SK-N-SH treated with all-trans-retinoic acid at 6 μM for 48 hours (cell line): ENCODE data around the gene RUNDC1.

ENCODE experiments used
- ATAC-seq: fragments of 200-7000 bp; cut with Tn5 transposase; 3 replicates; pipeline ENCODE4 v1.9.1; 2020; ENCODE audit warnings: mild to moderate bottlenecking, moderate library complexity
- ARNTL ChIP-seq: fragments of 450-650 bp; formaldehyde crosslinking; IDR thresholded peaks from 2 replicates; pipeline ENCODE4 v1.5.0; 2020; ENCODE audit warnings: low read depth, mild to moderate bottlenecking, moderate library complexity, borderline replicate concordance
- BACH2 ChIP-seq: fragments of 250-450 bp; sonication (Bioruptor Pico); IDR thresholded peaks from 2 replicates; pipeline ENCODE4 v1.9.0; 2021; ENCODE audit warnings: mild to moderate bottlenecking, borderline replicate concordance
- ESRRG ChIP-seq: fragments of 250-450 bp; sonication (Bioruptor Pico); IDR thresholded peaks from 2 replicates; pipeline ENCODE4 v1.6.1; 2021; ENCODE audit warnings: mild to moderate bottlenecking
- ISL1 ChIP-seq: fragments of 250-450 bp; sonication (Bioruptor Pico); IDR thresholded peaks from 2 replicates; pipeline ENCODE4 v2.1.2; 2022; ENCODE audit warnings: mild to moderate bottlenecking, moderate library complexity
- PPARA ChIP-seq: fragments of 250-450 bp; sonication (Bioruptor Pico); IDR thresholded peaks from 2 replicates; pipeline ENCODE4 v1.5.0; 2020; ENCODE audit warnings: mild to moderate bottlenecking, borderline replicate concordance
- RARB ChIP-seq: fragments of 250-450 bp; sonication (Bioruptor Pico); IDR thresholded peaks from 2 replicates; pipeline ENCODE4 v1.8.0; 2021; ENCODE audit warnings: mild to moderate bottlenecking, moderate library complexity
- SNAI2 ChIP-seq: fragments of 250-450 bp; sonication (Bioruptor Pico); IDR thresholded peaks from 2 replicates; pipeline ENCODE4 v1.5.0; 2020; ENCODE audit warnings: mild to moderate bottlenecking, moderate library complexity
- TCF4 ChIP-seq: fragments of 250-450 bp; sonication (Bioruptor Pico); IDR thresholded peaks from 2 replicates; pipeline ENCODE4 v1.8.0; 2021; ENCODE audit warnings: mild to moderate bottlenecking, moderate library complexity, borderline replicate concordance
- TOX ChIP-seq: fragments of 250-450 bp; sonication (Bioruptor Pico); IDR thresholded peaks from 2 replicates; pipeline ENCODE4 v1.8.0; 2021; ENCODE audit warnings: mild to moderate bottlenecking, moderate library complexity, borderline replicate concordance
- ZC3H10 ChIP-seq: fragments of 250-450 bp; sonication (Bioruptor Pico); IDR thresholded peaks from 2 replicates; pipeline ENCODE4 v1.5.1; 2021; ENCODE audit warnings: mild to moderate bottlenecking, moderate library complexity
- ZFP3 ChIP-seq: fragments of 250-450 bp; sonication (Bioruptor Pico); IDR thresholded peaks from 2 replicates; pipeline ENCODE4 v1.5.0; 2020; ENCODE audit warnings: mild to moderate bottlenecking, moderate library complexity
- ZFP30 ChIP-seq: fragments of 450-650 bp; formaldehyde crosslinking; IDR thresholded peaks from 2 replicates; pipeline ENCODE4 v1.5.0; 2022; ENCODE audit warnings: mild to moderate bottlenecking, moderate library complexity
- ZNF565 ChIP-seq: fragments of 450-650 bp; formaldehyde crosslinking; conservative IDR thresholded peaks from 2 replicates; pipeline ENCODE4 v1.5.0; 2020; ENCODE audit warnings: low read depth, mild to moderate bottlenecking, moderate library complexity
- ZNF70 ChIP-seq: fragments of 450-650 bp; formaldehyde crosslinking; IDR thresholded peaks from 2 replicates; pipeline ENCODE4 v1.5.0; 2020; ENCODE audit warnings: mild to moderate bottlenecking, moderate library complexity
- ZNF8 ChIP-seq: fragments of 450-650 bp; formaldehyde crosslinking; IDR thresholded peaks from 2 replicates; pipeline ENCODE4 v1.5.0; 2020; ENCODE audit warnings: mild to moderate bottlenecking, moderate library complexity
- TF ChIP-seq, protein P1 (sequence below): fragments of 250-450 bp; sonication (Bioruptor Pico); IDR thresholded peaks from 2 replicates; pipeline ENCODE4 v1.5.0; 2020; ENCODE audit warnings: mild to moderate bottlenecking, moderate library complexity
- TF ChIP-seq, protein P2 (sequence below): fragments of 250-450 bp; sonication (Bioruptor Pico); IDR thresholded peaks from 2 replicates; pipeline ENCODE4 v1.8.0; 2021; ENCODE audit warnings: low read depth, mild to moderate bottlenecking, moderate library complexity, borderline replicate concordance
- TF ChIP-seq, protein P3 (sequence below): fragments of 250-450 bp; sonication (Bioruptor Pico); IDR thresholded peaks from 2 replicates; pipeline ENCODE4 v1.5.1; 2021; ENCODE audit warnings: mild to moderate bottlenecking, moderate library complexity
- TF ChIP-seq, protein P4 (sequence below): fragments of 250-450 bp; sonication (Bioruptor Pico); IDR thresholded peaks from 2 replicates; pipeline ENCODE4 v1.8.0; 2020; ENCODE audit warnings: mild to moderate bottlenecking, moderate library complexity, borderline replicate concordance

Gene RUNDC1

DNA sequence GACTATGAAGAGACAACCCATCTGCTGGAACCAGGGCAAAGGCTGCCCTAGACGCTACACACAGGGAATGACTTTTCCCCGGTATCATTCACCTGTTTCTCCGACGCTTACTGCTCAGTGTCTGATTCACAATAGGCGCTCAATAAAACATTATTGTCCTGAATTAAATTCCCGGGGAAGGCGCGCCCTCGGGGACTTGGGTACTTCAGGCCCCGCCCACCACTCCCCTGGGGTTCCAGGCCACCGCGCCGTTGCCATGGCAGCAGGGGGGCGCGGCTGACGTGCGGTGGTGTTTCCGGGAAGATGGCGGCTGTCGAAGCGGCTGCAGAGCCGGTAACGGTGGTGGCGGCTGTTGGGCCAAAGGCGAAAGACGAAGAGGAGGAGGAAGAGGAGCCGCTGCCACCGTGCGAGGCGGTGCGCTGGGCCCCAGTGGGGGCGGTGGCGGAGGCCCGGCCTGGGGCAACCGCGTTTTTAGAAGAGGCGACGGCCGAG is at the start of gene RUNDC1:
Gene RUNDC1 (plus strand): TSS at position 292 of the 492 bp plus-strand sequence. CDS start 12 bp downstream, at position 304.
- TF ChIP-seq PPARA (no peak), ARNTL (CRISPR knock-in tag) (no peak), ZNF70 (CRISPR knock-in tag) (no peak), SNAI2 (no peak), TCF4 (CRISPR knock-in tag) (no peak), ISL1 (CRISPR knock-in tag) (no peak), BACH2 (CRISPR knock-in tag) (no peak), ZNF8 (CRISPR knock-in tag) (no peak), TOX (CRISPR knock-in tag) (no peak), ZFP30 (CRISPR knock-in tag) (no peak), ZFP3 (CRISPR knock-in tag) (no peak), ZC3H10 (CRISPR knock-in tag) (no peak), ESRRG (CRISPR knock-in tag) (no peak), RARB (CRISPR knock-in tag) (no peak)
- TF ChIP-seq, protein P1, sequence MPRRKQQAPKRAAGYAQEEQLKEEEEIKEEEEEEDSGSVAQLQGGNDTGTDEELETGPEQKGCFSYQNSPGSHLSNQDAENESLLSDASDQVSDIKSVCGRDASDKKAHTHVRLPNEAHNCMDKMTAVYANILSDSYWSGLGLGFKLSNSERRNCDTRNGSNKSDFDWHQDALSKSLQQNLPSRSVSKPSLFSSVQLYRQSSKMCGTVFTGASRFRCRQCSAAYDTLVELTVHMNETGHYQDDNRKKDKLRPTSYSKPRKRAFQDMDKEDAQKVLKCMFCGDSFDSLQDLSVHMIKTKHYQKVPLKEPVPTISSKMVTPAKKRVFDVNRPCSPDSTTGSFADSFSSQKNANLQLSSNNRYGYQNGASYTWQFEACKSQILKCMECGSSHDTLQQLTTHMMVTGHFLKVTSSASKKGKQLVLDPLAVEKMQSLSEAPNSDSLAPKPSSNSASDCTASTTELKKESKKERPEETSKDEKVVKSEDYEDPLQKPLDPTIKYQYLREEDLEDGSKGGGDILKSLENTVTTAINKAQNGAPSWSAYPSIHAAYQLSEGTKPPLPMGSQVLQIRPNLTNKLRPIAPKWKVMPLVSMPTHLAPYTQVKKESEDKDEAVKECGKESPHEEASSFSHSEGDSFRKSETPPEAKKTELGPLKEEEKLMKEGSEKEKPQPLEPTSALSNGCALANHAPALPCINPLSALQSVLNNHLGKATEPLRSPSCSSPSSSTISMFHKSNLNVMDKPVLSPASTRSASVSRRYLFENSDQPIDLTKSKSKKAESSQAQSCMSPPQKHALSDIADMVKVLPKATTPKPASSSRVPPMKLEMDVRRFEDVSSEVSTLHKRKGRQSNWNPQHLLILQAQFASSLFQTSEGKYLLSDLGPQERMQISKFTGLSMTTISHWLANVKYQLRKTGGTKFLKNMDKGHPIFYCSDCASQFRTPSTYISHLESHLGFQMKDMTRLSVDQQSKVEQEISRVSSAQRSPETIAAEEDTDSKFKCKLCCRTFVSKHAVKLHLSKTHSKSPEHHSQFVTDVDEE (CRISPR knock-in tag) = no peak
- TF ChIP-seq, protein P2, sequence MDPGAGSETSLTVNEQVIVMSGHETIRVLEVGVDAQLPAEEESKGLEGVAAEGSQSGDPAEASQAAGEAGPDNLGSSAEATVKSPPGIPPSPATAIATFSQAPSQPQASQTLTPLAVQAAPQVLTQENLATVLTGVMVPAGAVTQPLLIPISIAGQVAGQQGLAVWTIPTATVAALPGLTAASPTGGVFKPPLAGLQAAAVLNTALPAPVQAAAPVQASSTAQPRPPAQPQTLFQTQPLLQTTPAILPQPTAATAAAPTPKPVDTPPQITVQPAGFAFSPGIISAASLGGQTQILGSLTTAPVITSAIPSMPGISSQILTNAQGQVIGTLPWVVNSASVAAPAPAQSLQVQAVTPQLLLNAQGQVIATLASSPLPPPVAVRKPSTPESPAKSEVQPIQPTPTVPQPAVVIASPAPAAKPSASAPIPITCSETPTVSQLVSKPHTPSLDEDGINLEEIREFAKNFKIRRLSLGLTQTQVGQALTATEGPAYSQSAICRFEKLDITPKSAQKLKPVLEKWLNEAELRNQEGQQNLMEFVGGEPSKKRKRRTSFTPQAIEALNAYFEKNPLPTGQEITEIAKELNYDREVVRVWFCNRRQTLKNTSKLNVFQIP (CRISPR knock-in tag) = no peak
- TF ChIP-seq, protein P3, sequence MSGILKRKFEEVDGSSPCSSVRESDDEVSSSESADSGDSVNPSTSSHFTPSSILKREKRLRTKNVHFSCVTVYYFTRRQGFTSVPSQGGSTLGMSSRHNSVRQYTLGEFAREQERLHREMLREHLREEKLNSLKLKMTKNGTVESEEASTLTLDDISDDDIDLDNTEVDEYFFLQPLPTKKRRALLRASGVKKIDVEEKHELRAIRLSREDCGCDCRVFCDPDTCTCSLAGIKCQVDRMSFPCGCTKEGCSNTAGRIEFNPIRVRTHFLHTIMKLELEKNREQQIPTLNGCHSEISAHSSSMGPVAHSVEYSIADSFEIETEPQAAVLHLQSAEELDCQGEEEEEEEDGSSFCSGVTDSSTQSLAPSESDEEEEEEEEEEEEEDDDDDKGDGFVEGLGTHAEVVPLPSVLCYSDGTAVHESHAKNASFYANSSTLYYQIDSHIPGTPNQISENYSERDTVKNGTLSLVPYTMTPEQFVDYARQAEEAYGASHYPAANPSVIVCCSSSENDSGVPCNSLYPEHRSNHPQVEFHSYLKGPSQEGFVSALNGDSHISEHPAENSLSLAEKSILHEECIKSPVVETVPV (CRISPR knock-in tag) = no peak
- TF ChIP-seq, protein P4, sequence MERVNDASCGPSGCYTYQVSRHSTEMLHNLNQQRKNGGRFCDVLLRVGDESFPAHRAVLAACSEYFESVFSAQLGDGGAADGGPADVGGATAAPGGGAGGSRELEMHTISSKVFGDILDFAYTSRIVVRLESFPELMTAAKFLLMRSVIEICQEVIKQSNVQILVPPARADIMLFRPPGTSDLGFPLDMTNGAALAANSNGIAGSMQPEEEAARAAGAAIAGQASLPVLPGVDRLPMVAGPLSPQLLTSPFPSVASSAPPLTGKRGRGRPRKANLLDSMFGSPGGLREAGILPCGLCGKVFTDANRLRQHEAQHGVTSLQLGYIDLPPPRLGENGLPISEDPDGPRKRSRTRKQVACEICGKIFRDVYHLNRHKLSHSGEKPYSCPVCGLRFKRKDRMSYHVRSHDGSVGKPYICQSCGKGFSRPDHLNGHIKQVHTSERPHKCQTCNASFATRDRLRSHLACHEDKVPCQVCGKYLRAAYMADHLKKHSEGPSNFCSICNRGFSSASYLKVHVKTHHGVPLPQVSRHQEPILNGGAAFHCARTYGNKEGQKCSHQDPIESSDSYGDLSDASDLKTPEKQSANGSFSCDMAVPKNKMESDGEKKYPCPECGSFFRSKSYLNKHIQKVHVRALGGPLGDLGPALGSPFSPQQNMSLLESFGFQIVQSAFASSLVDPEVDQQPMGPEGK (CRISPR knock-in tag) = no peak
- TF ChIP-seq, all 23 proteins: peak for 0
- ATAC-seq = peak; percentile 90

DNA sequence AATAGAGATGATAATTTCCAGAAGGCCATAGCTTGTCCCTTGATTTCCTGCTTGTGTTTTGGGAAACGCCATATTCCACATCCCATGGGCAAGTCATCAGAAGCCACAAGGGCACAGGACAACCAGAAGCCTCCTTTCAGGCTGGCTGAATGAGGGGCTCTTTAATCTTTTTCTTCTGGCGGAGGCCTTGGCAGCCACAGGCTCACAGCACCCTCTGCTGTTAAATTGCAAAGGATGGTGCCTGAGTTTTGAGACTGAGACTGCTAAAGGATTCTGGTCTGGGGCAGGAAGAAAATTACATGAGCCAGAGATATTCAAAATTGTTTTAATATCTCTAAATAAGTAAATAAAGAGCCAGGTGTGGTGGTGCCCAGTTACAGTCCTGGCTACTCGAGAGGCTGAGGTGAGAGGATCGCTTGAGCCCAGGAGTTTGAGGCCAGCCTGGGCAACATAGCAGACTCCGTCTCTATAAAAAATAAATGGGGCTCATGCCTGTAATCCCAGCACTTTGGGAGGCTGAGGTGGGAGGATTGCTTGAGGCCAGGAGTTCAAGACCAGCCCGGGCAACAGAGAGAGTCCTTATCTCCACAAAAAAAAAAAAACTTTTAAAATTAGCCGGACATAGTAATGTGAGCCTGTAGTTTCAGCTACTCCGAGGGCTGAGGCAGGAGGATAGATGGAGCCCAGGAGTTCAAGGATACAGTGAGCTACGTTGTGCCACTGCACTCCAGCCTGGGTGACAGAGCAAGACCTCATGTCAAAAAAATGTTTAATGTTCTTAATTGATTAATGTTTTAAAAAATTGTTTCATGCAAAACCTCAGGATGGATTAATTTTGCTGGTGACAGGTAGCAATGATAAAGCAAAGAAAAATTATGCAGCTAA is 42.4 kb upstream of the RUNDC1 start:
- TF ChIP-seq, protein P2 (CRISPR knock-in tag) = no peak
- TF ChIP-seq, protein P1 (CRISPR knock-in tag) = no peak
- TF ChIP-seq TCF4 (CRISPR knock-in tag) (no peak), BACH2 (CRISPR knock-in tag) (no peak), ZNF565 (CRISPR knock-in tag) (no peak), TOX (CRISPR knock-in tag) (no peak), ZNF8 (CRISPR knock-in tag) (no peak), ZFP3 (CRISPR knock-in tag) (no peak)
- TF ChIP-seq, protein P3 (CRISPR knock-in tag) = no peak
- peak; percentile 99 for ATAC-seq
